GM23338 (cell line): ENCODE measurements around the gene CMBL.

ENCODE experiments used
- EZH2 ChIP-seq: fragments of 200-600 bp; sonication (generic); IDR thresholded peaks from one replicate; pipeline ENCODE4 v1.8.0; 2017; ENCODE audit warnings: antibody characterized with exemption, mild to moderate bottlenecking, low read depth; ENCODE audit not compliant: unreplicated experiment
- JUNB ChIP-seq: IDR thresholded peaks from one replicate; pipeline ENCODE4 v1.6.1; 2016; ENCODE audit warnings: antibody characterized with exemption; ENCODE audit not compliant: unreplicated experiment
- ZNF331 ChIP-seq: fragments of 250-450 bp; sonication (Bioruptor Pico); IDR thresholded peaks from 2 replicates; pipeline ENCODE4 v1.5.0; 2020; ENCODE audit warnings: low read depth, mild to moderate bottlenecking, moderate library complexity
- TF ChIP-seq, protein P1 (sequence below), 2 experiments: fragments of 200-600 bp in 1 of 2; sonication (generic) in 1 of 2; conservative IDR thresholded peaks; 2 replicates each; pipeline versions ENCODE4 v1.5.1 to v1.6.1; 2016 to 2017; ENCODE audit warnings: antibody characterized with exemption in 2 of 2, low read depth in 2 of 2, mild to moderate bottlenecking in 2 of 2, moderate library complexity in 1 of 2
- TF ChIP-seq, protein P2 (sequence below): IDR thresholded peaks from one replicate; pipeline ENCODE4 v1.6.1; 2018; ENCODE audit warnings: antibody characterized with exemption; ENCODE audit not compliant: unreplicated experiment

DNA sequence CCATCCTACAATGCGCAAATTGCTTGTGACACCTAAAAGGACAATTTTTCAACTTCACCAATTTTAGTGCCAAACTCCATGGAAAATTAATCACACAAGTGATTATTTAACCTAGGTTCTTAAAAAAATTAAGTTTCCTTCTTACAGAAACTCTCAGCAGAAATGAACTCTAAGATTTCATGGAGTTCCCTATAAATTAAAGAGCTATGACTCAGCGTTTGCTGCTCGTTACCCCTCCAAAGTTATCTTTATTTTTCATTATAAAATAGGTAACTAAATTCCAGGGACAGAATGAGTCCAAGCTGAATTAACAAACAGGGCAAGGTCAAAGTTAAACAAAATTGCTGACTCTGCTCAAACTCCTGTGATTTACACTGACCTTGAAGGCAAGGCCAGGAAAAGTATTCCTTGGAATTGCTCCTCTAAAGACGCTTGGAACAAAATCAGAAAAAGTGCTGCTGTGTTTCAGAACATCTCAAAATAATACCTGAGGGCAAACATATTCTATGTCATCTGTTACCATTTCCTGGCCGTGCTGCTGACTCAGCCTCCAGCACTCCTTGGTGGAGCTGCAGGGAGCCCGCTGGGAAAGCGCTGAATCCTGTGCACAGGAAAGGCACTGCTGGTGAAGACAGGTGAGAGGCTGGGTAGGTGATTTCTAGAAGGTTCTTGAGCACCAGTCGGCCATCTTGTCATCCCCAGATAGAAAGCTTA lies 2.5 kb upstream of the CMBL start:
- TF ChIP-seq, protein P1, sequence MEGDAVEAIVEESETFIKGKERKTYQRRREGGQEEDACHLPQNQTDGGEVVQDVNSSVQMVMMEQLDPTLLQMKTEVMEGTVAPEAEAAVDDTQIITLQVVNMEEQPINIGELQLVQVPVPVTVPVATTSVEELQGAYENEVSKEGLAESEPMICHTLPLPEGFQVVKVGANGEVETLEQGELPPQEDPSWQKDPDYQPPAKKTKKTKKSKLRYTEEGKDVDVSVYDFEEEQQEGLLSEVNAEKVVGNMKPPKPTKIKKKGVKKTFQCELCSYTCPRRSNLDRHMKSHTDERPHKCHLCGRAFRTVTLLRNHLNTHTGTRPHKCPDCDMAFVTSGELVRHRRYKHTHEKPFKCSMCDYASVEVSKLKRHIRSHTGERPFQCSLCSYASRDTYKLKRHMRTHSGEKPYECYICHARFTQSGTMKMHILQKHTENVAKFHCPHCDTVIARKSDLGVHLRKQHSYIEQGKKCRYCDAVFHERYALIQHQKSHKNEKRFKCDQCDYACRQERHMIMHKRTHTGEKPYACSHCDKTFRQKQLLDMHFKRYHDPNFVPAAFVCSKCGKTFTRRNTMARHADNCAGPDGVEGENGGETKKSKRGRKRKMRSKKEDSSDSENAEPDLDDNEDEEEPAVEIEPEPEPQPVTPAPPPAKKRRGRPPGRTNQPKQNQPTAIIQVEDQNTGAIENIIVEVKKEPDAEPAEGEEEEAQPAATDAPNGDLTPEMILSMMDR (conservative IDR thresholded peaks at IDR 0.05; ENCODE audit: low read depth in 2 of 2), result no peak
- TF ChIP-seq, protein P2, sequence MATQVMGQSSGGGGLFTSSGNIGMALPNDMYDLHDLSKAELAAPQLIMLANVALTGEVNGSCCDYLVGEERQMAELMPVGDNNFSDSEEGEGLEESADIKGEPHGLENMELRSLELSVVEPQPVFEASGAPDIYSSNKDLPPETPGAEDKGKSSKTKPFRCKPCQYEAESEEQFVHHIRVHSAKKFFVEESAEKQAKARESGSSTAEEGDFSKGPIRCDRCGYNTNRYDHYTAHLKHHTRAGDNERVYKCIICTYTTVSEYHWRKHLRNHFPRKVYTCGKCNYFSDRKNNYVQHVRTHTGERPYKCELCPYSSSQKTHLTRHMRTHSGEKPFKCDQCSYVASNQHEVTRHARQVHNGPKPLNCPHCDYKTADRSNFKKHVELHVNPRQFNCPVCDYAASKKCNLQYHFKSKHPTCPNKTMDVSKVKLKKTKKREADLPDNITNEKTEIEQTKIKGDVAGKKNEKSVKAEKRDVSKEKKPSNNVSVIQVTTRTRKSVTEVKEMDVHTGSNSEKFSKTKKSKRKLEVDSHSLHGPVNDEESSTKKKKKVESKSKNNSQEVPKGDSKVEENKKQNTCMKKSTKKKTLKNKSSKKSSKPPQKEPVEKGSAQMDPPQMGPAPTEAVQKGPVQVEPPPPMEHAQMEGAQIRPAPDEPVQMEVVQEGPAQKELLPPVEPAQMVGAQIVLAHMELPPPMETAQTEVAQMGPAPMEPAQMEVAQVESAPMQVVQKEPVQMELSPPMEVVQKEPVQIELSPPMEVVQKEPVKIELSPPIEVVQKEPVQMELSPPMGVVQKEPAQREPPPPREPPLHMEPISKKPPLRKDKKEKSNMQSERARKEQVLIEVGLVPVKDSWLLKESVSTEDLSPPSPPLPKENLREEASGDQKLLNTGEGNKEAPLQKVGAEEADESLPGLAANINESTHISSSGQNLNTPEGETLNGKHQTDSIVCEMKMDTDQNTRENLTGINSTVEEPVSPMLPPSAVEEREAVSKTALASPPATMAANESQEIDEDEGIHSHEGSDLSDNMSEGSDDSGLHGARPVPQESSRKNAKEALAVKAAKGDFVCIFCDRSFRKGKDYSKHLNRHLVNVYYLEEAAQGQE, result no peak
- TF ChIP-seq EZH2, result no peak
- no peak for TF ChIP-seq JUNB
- no peak for TF ChIP-seq ZNF331 (CRISPR knock-in tag)
